HG03039 (cell line): ENCODE results near the gene ANKRD44.

ENCODE experiments used
- ATAC-seq: cut with Tn5 transposase; IDR thresholded peaks from one replicate; pipeline ENCODE4 v1.9.1; 2021; ENCODE audit warnings: mild to moderate bottlenecking, moderate library complexity; ENCODE audit not compliant: unreplicated experiment

ANKRD44 gene

DNA sequence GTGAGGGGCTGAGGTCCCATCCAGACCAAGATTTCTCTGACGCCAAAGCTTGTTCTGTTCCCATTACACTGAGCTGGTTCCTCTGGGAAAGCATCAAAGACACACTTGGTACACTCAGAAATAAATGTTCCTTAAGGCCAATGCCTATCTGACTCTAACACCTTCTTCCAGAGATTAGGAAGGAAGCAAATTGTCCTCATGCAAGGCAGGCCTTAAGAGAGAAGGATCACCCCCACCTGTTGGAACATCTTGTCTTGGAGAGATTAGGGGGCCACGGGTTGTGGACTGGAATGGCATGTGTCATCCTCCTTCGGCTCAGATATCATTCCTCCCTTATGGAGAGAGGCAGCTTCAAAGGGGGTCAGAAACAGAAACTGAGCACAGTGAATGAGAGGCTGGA, 100.2 kb downstream of the ANKRD44 start:
- no peak for ATAC-seq

DNA sequence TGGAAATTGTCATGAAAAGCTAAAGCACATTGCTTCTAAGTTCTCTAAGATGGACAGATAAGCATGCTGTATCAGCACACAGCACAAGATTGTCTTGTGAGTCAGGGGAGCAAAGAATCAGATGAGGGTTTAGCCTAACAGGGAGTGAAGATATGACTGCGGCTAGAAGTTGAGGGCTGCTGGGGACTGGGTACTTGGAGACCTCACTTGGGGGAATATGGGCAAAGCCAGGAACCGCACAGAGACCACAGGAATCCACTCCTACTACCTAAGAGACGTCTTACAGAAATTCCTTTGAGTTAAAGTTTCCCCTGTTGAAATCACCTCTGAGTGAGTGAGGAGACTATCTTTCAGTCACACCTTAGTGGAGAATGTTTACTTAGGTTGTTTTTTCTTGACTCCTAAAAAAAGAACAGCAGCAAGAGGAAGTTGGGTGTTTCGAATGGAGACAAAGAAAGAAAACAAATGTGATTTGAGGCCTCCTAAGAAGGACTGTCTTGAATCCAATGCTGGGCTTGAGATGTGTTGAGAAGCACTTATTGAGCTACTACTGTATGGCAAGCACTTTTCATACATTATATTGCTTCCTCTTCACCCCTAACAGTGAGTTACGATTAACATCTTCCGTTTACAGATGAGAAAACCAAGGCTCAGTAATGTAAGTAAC, 100.7 kb downstream of the ANKRD44 start:
- ATAC-seq: no peak

DNA sequence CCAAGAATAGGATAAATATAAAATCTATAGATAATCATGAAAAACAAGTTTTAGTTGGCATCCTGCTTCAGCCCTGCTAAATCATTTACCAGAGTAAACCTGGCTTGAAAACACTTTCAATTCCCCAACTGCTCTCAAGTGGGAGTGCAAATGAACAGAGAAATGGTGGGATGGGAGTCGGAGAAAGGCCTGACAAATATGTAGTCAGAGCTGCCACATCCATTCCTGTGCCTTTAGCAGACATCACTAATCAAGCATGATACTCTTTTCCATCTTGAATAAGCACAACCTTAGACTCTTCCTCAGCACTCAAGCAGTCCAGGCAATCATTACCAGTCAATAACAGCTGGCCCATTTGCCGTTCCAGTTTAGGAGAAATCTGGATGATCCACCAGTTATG, 101.3 kb downstream of the ANKRD44 start:
- no peak for ATAC-seq

DNA sequence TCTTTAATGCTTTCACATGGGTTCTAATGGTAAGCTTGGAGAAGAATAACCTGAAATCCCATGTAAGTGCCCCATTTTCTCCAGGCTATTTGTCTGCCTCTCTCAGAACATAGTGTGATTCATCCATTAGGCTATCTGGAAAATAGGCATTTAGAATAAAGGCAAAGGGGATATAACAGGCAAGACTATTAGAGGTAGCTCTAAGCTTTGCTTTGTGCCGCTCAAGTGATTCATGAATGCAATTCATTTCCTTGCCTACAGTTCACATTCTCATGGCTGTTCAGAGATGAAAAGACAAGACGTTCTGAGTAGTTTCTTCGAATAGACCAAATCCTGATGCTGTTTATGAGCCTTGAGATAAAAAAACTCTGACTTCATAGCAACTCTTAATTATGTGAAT, 101.7 kb downstream of the ANKRD44 start:
- no peak for ATAC-seq

DNA sequence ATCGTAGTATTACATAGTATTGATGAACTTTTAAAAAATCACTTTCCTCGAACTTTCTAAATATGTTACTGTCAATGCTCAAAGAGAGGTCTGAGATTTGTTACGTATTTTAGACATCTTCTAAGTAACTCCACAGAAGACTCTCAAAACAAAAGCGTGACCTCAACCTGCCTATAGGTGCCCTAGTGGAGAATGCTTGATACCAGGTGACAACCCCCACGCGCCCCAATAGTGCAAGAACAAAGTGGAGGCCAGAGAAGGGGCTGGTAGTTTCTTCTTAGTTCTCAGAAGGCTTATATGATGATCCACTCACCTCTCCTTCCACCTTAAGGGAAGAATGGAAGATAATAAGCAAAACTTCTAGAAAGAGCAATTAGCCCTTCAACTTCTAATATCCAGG, 102.6 kb downstream of the ANKRD44 start:
- ATAC-seq: no peak

DNA sequence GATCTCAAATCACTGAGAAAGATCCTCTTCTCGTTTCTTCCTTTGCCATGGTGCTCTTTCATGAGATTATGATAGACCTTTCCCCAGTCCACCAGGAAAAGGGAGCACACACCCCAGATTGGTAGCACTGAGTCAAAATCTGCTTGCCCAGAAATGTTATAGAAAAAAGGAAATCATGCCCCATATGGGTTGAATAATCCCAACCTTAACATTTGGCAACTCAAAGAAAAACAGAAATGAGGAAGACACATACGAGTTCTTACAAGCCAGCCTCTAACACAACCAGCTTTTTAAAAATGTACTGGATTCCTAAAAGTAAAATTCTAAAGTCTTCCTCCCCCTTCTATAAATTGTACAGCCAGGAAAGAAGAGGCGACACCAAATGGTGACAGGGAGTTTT, 103.0 kb downstream of the ANKRD44 start:
- no peak for ATAC-seq

DNA sequence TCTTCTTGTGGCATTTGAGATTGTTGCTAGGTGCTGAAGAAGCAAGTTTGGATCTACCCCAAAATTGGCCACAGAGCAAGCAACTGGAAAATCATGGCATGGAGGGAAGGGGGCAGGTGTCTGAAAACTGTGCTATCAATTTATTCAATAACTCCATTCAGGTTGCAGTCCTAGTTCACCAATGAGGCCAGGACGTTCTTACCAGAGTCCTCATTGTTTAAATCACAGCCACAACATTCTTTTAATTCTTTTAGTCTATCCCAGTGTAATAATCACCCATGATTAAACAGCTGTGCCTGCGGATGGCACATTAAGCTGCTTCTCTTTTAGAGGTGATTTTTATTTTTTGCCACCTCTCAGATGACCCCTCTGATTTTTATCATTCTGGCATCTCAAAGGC, 103.5 kb downstream of the ANKRD44 start:
- no peak for ATAC-seq

DNA sequence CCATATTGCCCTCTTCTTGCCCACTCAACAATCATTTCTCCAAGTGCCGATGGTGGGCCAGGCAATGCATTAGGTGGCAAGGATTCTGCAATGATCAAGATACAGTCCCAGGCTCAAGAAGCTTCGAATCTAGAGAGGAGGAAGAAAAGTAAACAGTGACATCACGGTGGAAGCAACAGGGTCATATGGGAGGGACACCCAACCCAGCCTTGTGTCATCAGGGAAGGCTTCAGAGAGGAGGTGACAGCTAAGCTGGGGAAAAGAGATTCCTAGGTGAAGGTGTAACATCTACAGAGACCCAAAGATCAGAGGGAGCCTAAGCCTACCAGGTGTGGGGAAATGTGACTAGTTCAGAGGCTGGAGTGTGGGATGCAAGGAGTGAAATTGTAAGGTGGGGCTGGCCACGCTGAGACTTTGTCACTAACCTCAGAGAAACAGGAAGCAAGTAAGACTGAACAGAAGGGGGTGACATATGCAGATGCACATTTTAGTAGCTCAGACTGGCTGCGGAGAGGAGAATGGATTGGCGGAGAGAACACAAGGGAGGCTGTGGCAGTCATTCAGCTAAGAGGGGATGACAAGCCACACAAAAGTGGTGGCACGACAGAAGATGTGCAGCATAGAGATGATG, 104.9 kb downstream of the ANKRD44 start:
- ATAC-seq: peak; percentile 55

DNA sequence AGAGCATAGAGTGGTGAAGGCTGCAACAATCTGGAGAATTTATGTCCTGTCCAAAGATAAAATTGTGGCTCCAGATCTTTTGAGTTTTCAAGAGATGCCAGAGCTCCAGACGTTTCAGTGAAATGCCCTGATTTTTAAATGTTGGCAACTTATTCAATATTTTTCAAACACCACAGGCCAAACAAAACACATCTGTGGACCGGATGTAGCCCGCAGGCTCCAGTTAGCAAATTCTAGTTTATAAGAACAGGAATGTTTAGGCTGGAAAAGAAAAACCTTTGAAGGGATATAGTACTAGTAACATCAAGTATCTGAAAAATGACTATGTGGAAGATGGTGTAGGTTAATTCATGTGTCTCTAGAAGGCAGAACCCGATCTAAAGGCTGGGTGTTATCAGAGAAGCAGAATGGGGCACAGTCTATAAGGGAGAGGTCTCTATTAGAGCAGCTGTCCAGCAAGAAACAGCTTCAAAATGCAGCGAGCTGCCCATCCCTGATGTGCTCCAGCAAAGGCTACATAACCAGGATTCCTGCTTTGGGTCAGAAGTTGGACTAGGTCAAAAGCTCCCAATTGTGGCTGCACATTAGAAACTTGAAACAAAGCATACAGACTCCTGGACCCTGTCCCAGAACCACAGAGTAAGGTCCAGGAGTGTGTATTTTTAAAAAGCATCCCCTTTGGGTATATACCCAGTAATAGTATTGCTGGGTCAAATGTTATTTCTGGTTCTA, 105.9 kb downstream of the ANKRD44 start:
- ATAC-seq: no peak

DNA sequence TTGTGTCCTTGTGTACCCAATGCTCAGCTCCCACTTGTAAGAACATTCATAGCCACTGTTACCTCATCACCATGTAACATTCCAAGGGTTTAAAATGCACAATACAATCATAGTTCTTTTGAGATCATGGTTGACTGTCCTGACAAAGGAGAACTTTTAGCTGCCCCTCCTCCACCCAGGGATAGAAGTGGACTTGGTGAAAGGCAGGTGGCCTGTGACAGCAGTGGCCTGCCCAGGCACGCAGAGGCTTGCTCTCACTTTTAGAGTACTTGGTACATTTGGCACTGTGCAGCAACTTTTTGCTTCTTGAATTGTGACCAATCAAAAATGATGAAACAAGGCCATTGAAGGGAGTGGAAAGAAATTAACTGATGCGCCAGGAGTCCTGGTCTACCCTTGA, 108.7 kb downstream of the ANKRD44 start:
- ATAC-seq: no peak

DNA sequence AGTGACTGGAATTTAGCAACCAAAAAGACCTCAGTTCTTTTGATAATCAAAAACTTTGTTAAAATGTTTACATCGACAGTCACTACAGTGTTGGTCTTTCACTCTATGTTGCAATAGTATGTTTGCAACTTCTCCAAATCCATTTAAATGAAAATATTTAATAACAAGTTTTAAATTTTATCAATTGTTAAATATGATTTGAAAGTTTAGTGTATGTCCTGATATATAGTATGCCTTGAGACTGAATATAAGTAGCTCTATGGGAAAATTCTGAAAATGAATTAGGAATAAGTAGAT, 109.9 kb downstream of the ANKRD44 start:
- ATAC-seq: no peak

DNA sequence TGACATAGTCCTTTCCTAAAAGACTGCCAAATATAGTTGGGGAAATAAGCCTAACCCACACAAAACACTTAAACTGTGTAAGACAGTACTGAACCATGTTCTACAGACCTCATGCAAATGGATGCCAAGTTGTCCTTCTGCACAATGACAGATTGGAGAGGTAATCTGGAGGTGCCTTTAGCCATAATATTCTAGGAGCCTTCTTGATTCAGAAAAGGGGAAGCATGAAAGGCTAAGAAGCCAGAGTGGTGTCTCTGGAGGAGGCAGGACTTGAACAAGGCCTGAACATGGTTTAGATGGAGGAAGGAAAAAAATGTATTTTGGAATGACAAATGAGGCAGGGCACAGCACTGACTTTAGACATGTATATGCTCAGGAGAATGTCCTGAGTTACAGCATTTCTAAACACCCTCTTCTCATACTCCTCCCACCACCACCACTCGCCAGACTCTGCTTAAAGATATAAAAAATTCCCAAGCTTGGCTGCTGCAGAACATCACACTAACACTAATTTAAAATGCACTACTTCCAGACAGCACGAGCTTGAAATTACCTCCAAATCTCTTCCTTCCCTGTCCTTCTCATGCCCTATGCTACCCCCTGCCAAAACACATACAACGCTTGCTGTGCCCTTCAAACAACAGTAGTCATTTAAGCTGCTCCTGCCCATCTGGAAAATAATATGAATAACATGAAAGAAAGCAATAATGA, 110.4 kb downstream of the ANKRD44 start:
- no peak for ATAC-seq

DNA sequence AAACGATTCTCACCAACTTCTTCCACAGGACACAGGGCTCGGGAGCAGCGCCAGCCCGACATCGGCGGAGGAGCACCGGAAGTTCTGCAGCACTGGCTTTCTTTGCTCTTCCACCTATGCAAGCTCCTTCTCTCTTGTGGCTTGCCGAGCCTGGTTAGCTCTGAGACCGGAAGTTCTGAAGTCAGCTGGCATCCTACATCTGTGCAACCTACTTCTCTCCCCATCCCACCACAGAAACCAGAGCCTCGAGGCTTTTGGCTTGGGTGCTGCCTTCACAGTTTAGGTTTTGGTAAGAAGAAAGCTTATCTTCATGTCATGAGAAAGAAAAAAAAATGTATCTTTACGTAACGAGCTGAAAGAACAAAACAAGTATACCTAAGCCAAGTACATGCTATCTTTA, 111.7 kb downstream of the ANKRD44 start:
- ATAC-seq: peak; percentile 94

DNA sequence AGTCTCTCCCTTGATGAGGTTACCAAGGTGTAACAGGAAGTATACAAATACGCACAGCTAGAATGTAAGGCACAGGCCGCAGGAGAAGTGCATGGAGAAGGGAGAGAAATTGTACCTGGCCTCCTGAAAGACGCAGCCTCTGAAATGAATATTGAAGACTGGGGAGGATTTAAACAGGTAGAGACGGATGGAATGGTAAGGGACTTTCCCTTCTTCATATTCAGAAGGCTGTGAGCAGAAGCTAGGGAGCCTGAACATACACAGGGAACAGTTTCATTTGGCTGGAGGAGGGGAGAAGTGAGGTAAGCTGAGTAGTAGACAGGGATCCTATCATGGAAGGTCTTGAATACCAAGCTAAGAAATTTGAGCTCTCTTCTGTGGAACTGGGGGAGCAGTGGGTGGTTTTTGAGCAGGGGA, 112.7 kb downstream of the ANKRD44 start:
- ATAC-seq: no peak

DNA sequence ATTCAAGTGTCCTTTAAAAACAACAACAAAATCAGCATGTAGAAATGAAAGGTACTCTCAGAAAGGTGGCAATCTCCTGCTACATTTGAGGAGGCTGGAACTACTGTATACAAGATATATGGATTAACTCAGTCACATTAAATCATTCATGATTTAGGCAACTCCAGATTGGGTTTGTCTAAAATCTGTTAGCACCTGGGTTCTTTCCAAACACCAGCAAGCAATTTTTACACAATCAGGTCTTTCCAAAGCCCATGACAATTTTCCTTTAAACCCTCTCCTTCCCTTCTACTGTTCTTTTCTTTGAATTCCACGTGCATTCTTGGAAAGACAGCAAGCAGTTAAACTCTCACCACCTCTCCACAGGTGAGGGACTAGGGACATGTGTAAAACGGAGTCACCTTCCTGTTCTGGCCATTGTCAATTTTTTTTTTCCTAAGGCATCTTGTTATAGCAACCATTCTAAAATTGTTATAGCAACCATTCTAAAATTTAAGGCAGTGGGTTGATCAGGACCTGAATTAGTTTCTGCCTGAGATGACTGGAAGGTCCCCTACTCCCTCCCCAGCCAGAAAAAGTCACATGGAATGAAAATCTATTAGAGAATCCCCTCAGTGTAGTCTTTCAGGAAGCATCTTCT, 113.9 kb downstream of the ANKRD44 start:
- ATAC-seq: no peak

DNA sequence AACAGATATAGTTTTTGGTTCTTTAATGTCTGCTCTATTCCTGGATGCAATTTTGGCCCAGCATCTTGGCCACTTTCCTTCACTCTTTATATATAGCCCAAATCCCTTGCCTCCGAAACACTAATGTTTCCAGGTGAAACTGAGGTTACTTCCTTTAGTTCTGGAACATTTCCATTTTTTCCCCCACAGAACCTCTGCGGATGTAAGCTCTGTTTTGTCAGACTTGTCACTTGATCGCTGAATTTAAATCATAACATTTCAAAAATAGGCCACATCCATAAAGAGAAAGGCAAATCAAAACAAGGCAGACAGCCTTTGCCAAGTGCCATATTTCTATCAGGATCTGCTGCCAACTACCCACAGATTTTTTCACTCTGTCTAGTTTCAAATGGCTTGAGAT, 115.1 kb downstream of the ANKRD44 start:
- ATAC-seq: no peak

DNA sequence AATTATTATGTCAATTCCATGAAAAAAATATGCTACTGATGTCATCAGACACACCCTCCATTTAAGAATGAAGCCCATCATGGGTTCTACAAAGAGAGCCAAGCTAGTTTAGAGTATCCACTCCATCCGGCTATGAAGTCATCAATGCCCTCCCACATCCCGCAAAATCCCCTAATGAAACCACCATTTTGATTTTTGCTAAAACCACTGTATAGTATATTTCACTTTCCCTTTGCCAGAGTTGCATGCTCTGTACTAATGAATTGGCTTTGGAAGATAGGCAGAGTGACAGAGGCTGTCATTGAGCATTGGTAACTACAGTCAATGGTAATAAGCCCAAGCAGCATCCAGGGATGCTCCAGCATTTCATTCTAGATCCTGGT, 118.6 kb downstream of the ANKRD44 start:
- peak; percentile 55 for ATAC-seq

DNA sequence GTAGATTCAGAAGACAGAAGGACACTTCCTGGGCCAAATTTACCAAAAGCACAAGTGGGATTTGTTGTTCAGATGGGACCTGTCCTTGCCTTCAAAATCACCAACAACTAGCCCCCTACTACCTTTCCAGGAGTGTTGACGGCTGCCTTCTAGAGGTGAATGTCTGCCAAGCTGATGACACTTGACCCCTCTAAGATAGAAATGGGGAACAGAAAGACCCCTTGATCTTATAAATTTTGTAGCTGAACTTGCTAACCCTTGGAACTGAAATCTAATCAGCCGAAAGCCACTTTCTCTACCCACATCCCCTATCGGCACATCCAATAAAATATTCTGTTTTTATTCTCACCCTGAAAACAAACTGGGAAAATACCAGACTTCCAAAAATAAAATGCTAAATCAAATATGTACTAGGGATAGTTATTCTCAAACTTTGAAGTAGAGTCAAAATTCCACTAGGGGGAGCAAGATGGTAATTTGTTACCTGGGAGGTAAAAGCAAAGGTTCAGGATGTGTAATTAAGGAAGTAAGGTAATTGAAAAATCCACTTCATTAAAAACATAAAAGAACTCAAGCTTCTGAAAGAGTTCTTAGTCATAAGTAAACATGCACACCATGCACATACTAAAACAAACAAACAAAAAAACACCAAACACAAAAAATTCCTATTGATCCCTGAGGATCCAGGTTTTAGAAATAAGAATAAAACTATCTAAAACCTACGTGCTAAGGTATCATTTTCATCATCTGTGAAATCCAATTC, 119.2 kb downstream of the ANKRD44 start:
- ATAC-seq: no peak

DNA sequence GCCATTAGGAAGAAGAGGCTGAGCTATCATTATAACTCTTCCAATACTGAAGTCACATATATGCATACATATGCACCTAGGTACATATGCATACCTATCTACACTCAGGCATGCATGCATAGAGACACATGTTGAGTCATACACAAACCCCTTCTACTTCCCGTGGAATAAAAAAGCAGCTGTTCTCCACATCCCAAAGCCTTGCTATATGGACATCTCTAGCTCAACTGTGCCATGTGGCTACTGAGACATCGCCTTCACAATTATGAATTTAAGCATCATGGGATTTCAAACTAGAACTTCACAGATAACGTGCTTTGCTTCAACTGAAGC, 120.5 kb downstream of the ANKRD44 start:
- no peak for ATAC-seq

DNA sequence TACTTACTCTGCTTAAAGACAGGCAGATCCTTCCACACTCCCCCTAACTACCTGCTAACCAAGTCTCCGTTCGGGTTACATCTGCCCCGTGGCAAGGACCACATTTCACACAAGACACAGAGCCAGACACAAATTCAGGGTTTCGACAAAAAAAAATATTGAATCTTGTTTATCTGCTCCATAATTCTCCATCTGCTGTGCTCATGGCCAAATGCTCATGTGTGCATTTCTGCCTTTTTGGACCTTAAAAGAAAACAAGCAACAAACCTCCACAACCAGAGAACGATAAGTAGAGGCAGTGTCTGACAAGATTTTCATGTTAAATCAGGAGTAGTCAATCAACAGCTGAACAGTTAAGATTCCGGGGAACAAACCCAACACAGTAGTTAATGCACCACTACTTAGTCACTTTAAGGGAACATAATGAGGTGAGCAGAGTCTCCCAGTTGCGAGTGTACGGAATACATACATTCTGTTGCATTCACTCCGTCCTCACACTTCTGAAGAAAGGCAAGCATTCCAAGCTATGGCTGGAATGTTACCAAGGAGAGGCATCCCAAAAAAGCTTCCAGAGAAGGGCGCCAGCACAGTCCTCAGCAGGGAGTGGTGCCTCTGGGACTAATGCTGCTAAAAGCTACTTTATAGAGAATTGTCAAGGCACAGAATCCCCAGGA, 121.0 kb downstream of the ANKRD44 start:
- ATAC-seq: no peak
